GM10266 (cell line): ENCODE data around the gene WDR72.

ENCODE experiments used
- DNase-seq: peaks from one replicate; pipeline ENCODE4 v3.0.0; 2012; ENCODE audit errors: extremely low spot score
- TF ChIP-seq, protein P1 (sequence below): IDR thresholded peaks from 2 replicates; pipeline ENCODE4 v1.5.1; 2012; ENCODE audit warnings: mild to moderate bottlenecking, low read depth; ENCODE audit not compliant: control insufficient read depth, insufficient read depth; ENCODE audit errors: missing control alignments

WDR72 gene

DNA sequence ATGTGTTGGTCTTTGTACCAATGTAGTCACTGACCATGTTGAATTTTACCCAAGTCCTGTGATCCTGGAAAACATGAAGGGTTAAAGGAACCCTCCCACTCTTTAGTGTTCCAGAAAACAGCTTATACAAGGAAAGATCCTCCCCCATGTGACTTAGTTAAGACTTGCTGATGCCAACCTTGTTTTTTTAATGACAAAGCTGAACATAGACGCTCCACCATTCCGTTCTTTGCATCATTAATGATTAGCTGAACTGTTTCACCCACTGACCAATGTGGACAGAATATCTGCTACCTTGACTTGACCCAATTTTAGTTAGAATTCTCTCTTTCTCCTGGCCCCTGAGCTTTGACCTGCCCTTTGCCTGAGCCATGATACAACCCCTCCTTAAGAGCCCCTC is 3.5 kb upstream of the WDR72 start:
- TF ChIP-seq, protein P1, sequence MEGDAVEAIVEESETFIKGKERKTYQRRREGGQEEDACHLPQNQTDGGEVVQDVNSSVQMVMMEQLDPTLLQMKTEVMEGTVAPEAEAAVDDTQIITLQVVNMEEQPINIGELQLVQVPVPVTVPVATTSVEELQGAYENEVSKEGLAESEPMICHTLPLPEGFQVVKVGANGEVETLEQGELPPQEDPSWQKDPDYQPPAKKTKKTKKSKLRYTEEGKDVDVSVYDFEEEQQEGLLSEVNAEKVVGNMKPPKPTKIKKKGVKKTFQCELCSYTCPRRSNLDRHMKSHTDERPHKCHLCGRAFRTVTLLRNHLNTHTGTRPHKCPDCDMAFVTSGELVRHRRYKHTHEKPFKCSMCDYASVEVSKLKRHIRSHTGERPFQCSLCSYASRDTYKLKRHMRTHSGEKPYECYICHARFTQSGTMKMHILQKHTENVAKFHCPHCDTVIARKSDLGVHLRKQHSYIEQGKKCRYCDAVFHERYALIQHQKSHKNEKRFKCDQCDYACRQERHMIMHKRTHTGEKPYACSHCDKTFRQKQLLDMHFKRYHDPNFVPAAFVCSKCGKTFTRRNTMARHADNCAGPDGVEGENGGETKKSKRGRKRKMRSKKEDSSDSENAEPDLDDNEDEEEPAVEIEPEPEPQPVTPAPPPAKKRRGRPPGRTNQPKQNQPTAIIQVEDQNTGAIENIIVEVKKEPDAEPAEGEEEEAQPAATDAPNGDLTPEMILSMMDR, result no peak
- no peak for DNase-seq

DNA sequence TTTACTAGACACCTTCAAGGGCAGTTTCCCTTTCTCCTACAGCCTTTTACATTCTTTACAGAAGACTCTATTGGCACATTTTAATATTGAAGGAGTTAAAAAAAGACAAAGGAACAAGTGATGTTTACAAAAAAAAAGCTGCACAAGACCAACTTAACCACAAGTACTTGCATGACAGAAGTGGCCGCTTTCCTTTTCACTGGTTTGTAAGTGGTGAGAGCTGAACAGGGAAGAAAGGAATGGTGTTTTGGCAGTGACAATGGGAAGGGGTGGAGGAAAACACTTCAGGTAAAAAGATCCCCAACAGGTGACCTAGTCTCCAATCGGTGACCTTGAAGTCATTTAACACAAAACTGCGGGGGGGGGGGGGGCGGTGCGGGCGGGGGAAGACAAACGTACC is 1.1 kb downstream of the WDR72 start:
- no peak for DNase-seq

DNA sequence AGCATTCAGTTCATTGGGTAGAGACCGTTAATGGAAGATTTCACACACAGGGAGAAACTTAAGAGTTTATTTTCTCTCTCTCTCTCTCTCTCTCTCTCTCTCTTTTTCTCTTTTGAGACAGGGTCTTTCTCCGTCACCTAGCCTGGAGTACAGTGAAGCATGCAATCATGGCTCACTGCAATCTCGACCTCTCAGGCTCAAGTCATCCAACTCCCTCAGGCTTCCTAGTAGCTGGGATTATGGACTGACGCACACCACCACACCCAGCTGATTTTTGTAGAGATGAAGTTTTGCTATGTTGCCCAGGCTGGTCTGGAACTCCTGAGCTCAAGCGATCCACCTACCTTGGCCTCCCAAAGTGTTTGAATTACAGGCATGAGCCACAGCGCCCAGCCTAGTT is 1.6 kb downstream of the WDR72 start:
- TF ChIP-seq, protein P1, result no peak
- DNase-seq, result no peak

More for the DNA sequence above, 1.1 kb downstream of the WDR72 start:
- TF ChIP-seq, protein P1, result no peak

DNA sequence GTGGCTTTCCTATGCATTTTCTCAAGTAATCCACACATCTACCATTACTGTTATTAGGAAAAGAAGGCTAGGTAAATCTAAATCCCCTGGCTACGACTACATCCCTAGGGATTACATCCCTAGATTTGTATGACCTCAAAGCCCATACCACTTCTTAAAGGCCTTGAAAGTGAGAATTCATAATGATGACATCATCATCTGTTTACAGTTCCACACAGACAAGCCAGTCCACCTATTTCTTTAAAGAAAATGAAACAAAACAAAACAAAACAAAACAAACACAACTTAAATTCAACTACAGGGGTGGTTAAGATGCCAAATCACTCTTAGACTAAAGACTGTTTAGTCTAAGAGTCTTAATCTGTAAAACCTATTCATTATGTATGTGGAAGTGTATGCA is 5.7 kb downstream of the WDR72 start:
- DNase-seq, result no peak
- TF ChIP-seq, protein P1, result no peak

DNA sequence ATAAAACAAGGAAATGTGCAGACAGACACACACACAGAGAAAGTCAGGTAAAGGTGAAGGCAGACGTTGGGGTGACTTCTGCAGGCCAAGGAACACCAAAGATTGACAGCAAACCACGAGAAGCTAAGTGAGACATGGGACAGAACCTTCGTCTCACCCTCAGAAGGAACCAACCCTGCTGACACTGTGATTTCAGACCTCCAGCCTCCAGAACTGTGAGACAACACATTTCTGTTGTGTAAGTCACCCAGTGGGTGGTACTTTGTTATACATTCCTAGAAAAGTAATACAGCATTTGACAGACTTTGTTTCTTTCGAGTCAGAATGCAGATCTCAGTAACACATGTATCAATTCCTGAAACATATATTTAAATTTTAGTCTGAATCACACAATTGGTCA is 7.1 kb downstream of the WDR72 start:
- TF ChIP-seq, protein P1, result no peak
- no peak for DNase-seq

DNA sequence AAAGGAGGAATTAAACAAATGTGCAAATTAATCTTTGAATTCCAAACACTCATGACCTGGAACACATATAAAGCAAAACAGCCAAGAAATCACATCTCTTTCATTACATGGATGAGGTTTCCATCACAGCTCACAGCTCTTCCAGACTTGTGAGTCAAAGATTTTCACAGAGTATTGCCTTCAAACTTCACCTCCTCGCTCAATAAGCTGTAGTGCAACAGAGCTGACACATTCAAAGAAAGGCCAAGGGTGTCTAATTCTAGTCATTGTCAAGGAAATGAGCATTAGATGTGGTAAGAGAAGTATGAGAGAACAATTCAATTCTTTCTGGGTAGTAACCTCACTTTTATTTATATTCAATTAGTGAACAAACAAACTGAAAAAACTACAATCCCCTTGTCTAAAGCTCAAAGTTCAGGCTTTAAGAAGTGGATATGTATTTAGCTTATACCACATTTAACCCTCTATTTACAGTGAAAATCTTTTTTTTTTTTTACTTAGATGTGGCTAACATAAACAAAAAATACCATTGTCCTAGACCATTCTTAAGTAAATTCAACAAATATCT is 11.9 kb downstream of the WDR72 start:
- no peak for DNase-seq
- TF ChIP-seq, protein P1, result no peak

DNA sequence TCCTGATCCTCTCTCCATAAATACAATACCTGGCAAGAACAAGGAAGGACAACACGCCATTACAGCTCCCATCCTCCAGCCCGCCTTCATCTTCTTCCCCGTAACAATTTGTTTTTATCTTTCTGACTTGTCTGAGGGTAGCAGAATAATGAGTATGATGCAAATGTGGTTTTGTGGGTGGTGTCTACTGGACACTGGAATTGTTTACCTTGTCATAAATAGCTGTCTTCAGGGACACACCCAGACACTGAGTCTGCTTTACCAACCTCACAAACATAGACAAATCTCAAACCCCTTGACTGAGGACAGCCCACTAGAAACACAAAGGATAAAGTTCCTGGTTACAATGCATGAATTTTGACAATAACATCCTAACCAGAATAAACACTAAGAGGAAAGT is 13.4 kb downstream of the WDR72 start:
- no peak for DNase-seq
- TF ChIP-seq, protein P1, result no peak
